Stimulated activated CD8-positive, alpha-beta memory T cell treated with anti-CD3 and anti-CD28 coated beads, Interleukin-15, amount 100 ng/mL, for 24 hours (primary cell): ENCODE results near the gene TRPV2.
"Not testable (repeated sequence)": the region's sequence is repeated elsewhere in the genome, so short reads cannot be mapped to it uniquely, and the experiment has no call there.

Source experiments
- DNase-seq: peaks from one replicate; pipeline ENCODE4 v3.0.0-alpha.2; 2020; ENCODE audit warnings: low read depth

TRPV2 gene

DNA sequence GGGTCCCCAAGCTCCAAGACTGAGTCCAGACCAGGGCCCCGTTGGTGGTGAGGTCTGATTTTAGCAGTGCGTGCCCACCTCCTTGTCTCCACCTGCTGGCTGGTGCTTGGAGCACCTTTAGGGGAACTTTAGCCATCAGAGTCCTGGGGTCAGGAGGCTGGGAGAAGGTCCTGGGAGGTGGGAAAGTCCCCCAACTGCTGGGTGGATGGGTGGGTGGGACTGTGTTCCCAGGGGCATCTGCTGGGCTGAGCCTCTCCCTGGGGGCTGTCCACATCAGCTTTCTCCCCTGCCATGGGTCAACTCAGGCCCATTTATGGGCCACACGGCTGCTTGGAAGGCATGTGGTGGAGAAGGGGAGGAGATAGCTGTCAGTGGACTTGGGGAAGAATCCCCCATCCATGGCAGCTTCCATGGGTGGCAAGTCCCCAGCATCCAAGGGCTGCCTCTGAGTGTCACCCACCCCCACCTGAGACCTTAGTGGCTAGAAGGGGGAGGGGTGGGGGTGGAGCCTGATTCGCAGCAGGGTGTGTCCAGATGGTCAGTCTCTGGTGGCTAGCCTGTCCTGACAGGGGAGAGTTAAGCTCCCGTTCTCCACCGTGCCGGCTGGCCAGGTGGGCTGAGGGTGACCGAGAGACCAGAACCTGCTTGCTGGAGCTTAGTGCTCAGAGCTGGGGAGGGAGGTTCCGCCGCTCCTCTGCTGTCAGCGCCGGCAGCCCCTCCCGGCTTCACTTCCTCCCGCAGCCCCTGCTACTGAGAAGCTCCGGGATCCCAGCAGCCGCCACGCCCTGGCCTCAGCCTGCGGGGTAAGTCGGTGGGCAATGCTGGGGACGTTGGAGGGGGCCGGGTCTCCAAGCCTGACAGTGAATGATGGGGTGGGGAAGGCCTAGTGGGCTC is at the start of gene TRPV2:
TSS of gene TRPV2 (plus strand) at position 541 of the 894 bp plus-strand sequence. CDS start 2,098 bp downstream, outside the sequence.
- no peak for DNase-seq

GRCh38 chr17:16371742-16372141 is 43.6 kb upstream of the TRPV2 start:
- DNase-seq: no peak

- DNase-seq: no peak
Measured at GRCh38 chr17:16374146-16374938, 41.0 kb upstream of the TRPV2 start.

DNA sequence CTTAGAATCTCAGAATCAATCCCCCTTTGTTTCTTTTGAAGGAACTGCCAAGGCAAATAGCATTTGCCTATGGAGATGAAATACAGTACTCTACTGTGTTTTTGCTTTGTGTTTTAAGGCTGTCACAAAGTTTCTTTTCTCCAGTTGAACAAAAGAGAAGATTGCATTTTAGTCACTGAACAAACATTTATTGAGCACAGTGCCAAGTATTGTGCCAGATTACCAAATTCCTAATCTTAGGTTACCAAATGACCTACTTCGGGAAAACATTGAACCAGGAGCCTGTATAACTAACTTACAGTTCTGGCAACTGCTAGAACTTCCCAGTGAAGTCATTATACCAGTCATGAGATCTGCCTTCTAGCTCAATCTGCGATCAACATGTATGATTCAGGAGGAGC is 37.4 kb upstream of the TRPV2 start:
- no peak for DNase-seq

GRCh38 chr17:16378636-16379282 is 36.6 kb upstream of the TRPV2 start:
- DNase-seq: no peak

- DNase-seq: no peak
Measured at GRCh38 chr17:16379654-16380053, 35.7 kb upstream of the TRPV2 start.

- peak; percentile 76 for DNase-seq
Measured at GRCh38 chr17:16380640-16381495, 34.5 kb upstream of the TRPV2 start, which contains the start of gene UBB. TSS of gene UBB (plus strand) at chr17:16381091. CDS start at chr17:16381908, 817 bp downstream.

- DNase-seq: no peak
Measured at GRCh38 chr17:16381496-16381820, 33.9 kb upstream of the TRPV2 start.

GRCh38 chr17:16383216-16383615 is 32.2 kb upstream of the TRPV2 start:
- no peak for DNase-seq

GRCh38 chr17:16383772-16384287 is 31.5 kb upstream of the TRPV2 start:
- no peak for DNase-seq

DNA sequence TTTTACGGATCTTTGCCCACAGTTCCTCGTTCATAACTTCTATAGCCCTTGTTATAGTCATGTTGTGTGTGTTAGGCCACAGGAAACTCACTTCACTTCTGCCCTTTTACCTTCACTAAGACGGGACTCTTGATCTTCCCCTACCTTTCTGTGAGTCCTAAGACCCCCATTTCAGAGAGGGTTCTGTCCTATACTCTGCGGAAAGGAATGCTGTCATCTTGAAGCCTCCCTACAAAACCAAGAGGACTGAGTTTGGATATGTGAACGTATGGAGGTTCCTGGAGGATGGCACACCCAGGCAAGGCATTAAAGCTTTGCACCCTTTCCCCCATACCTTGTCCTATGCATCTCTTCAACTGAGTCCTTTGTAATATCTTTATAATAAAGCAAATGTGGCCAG is 30.8 kb upstream of the TRPV2 start:
- DNase-seq: no peak

DNA sequence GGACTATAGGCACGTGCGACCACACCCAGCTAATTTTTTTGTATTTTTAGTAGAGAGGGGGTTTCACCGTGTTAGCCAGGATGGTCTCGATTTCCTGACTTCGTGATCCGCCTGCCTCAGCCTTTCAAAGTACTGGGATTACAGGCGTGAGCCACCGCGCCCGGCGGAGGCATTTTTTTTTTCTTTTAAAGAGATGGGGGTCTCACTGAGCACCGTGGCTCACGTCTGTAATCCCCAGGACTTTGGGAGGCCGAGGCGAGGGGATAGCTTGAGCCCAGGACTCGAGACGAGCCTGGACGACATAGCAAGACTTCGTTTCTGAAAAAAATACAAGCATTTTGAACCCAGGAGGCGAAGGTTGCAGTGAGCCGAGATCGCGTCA is 29.3 kb upstream of the TRPV2 start:
- DNase-seq: not testable (repeated sequence)

DNA sequence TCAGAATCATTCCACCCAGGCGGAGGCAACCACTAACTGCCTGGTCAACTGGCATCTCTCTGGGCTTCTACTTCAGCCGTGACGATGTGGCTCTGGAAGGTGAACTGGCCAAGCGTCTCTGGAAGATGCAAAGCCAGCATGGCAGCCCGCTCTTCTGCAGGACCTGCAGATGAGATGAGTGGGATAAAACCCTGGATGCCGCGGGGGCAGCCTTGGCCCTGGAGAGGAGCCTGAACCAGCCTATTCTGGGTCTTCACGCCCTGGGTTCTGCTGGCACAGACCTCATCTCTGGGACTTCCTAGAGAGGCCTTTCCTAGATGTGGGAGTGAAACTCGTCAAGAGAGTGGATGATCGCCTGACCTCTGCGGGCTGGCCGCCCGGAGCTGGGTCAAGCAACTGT is 23.9 kb upstream of the TRPV2 start:
- DNase-seq: no peak

DNA sequence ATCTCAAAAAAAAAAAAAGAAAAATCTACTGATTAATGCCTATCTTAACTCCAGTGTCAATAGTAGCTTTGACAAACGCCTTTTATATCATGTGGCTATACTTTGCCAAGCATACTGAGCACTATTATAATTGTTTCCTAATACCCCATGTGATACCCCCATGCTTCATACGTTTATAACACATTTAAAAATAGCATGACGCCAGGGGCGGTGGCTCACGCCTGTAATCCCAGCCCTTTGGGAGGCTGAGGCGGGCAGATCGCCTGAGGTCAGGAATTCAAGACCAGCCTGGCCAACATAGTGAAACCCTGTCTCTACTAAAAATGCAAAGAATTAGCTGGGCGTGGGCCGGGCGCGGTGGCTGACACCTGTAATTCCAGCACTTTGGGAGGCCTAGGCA is 22.9 kb upstream of the TRPV2 start:
- DNase-seq: not testable (repeated sequence)

GRCh38 chr17:16395887-16396286 is 19.5 kb upstream of the TRPV2 start:
- not testable (repeated sequence) for DNase-seq

GRCh38 chr17:16396693-16397092 is 18.7 kb upstream of the TRPV2 start:
- not testable (repeated sequence) for DNase-seq

- no peak for DNase-seq
Measured at GRCh38 chr17:16398270-16399267, 16.8 kb upstream of the TRPV2 start.

DNA sequence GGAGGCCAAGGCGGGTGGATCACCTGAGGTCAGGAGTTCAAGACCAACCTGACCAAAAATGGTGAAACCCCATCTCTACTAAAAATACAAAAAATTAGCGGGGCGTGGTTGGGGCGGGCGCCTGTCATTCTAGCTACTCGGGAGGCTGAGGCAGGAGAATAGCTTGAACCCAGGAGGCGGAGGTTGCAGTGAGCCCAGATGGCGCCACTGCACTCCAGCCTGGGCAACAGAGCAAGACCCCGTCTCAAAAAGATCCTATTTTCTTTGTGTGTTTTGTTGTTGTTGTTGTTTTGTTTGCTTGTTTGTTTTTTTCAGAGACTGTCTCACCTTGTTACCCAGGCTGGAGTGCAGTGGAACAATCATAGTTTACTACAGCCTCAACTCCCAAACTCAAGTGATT is 11.5 kb upstream of the TRPV2 start:
- not testable (repeated sequence) for DNase-seq

- no peak for DNase-seq
Measured at GRCh38 chr17:16406742-16407674, 8.4 kb upstream of the TRPV2 start.
